ENCODE data around the gene PCBP3. TPM values are rescaled to one million over a fixed set of nuclear protein-coding genes. Genes with fewer than 3 reads are reported as not detected.

PCBP3 gene
- total RNA-seq, 1 experiment from 2014 or later = 10.9 TPM

DNA sequence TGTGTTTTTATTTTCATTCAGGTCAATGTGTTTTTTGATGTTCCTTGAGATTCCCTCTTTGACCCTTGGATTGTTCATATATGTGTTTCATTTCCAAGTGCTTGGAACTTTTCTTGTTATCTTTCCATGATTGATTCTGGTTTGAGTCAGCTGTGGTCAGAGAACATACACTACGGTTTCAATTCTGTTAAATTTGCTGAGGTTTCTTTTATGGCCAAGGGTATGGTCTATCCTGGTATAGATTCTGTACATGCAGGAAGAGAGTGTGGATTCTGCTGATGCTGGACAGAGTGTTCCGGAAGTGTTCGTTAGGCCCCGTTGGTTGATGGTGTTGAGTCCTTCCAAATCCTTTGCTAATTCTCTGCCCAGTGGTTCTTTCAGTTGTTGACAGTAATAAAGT is 239.6 kb downstream of the PCBP3 start:
- no peak overlapping the region for H2AK5ac ChIP-seq (ENCODE audit: insufficient read length, low read length)
- no peak overlapping the region for H3K56ac ChIP-seq (ENCODE audit: insufficient read length, low read depth, low read length)
- H2BK120ac ChIP-seq (ENCODE audit: low read depth, low read length, poor library complexity, severe bottlenecking) = no peak overlapping the region
- H2AFZ ChIP-seq (ENCODE audit: low read length) = no peak overlapping the region
- TF ChIP-seq CTCF (conservative IDR thresholded peaks at IDR 0.05) = no peak
- H3K4me3 Mint-ChIP-seq = no peak overlapping the region
- no peaks in the 10 kb centered on the region for H3K36me3 Mint-ChIP-seq (ENCODE audit: insufficient read depth in 1 of 3, low read depth in 3 of 3)
- no peak overlapping the region for H2BK20ac ChIP-seq (ENCODE audit: low read depth, low read length, poor library complexity, severe bottlenecking)
- WGBS (ENCODE audit: extremely low coverage, insufficient read length, low lambda C conversion rate) = no CpG with 5 or more reads among the region's 4 CpGs
- no peak overlapping the region for H2BK5ac ChIP-seq (ENCODE audit: insufficient read length, low read length)
- no peaks in the 10 kb centered on the region for H3K79me2 ChIP-seq (ENCODE audit: insufficient read depth, low read length)
- H2BK12ac ChIP-seq (ENCODE audit: insufficient read length, low read depth, low read length) = no peak overlapping the region
- H3K9me3 ChIP-seq (ENCODE audit: control insufficient read depth, low read depth, low read length) = no peaks in the 10 kb centered on the region
- H3K4me2 ChIP-seq (ENCODE audit: insufficient read depth, insufficient read length, low read length) = no peak overlapping the region
- H4K91ac ChIP-seq (ENCODE audit: insufficient read length, low read depth, low read length) = no peak overlapping the region
- H3K18ac ChIP-seq (ENCODE audit: insufficient read length, low read depth, low read length) = no peak overlapping the region
- no peak overlapping the region; a peak in 1 of 7 replicates for H3K27ac Mint-ChIP-seq
- H3K23me2 ChIP-seq (ENCODE audit: insufficient read length, low read depth, low read length, poor library complexity, severe bottlenecking) = no peaks in the 10 kb centered on the region
- H4K5ac ChIP-seq (ENCODE audit: insufficient read length, low read depth, low read length) = no peak overlapping the region
- H3K9me3 Mint-ChIP-seq = no peaks in the 10 kb centered on the region
- no peak overlapping the region for H3K14ac ChIP-seq (ENCODE audit: insufficient read depth, low read length)
- no peak overlapping the region for H2BK15ac ChIP-seq (ENCODE audit: low read depth, low read length)
- H4K20me1 ChIP-seq (ENCODE audit: control insufficient read depth, insufficient read depth, insufficient read length) = no peaks in the 10 kb centered on the region
- no peak overlapping the region for H3K27ac ChIP-seq (ENCODE audit: insufficient read length, low read depth, low read length)
- no peak overlapping the region for H3K23ac ChIP-seq (ENCODE audit: insufficient read length, low read depth, low read length)
- no peak overlapping the region for H3T11ph ChIP-seq (ENCODE audit: low read length)
- H3K4ac ChIP-seq (ENCODE audit: low read depth, low read length) = no peak overlapping the region
- H3K27me3 ChIP-seq (ENCODE audit: insufficient read depth, low read length) = no peaks in the 10 kb centered on the region
- DNase-seq = no peak
- H3K4me1 Mint-ChIP-seq = peaks cover 4 to 7% of the 10 kb centered on the region in 2 experiments
- H3K79me1 ChIP-seq (ENCODE audit: insufficient read depth, low read depth, low read length, poor library complexity, severe bottlenecking) = no peaks in the 10 kb centered on the region
- H4K8ac ChIP-seq (replicated peaks; ENCODE audit: insufficient read length, low read depth, low read length) = no peak overlapping the region
- peaks cover 2% of the 10 kb centered on the region for H3K27me3 Mint-ChIP-seq (ENCODE audit: low read depth)
- H3K9ac ChIP-seq (ENCODE audit: extremely low read depth, insufficient read length, low read length) = no peak overlapping the region
- H3K4me1 ChIP-seq (ENCODE audit: insufficient read depth, low read length) = no peaks in the 10 kb centered on the region
